MCF 10A (cell line): ENCODE data around the gene NAT8L. TPM values are rescaled to one million over a fixed set of nuclear protein-coding genes. Genes with fewer than 3 reads are reported as not detected.

Experiments
- BruUV-seq: library from RNA; stranded (reverse); fragments of 400-500 nt; replicated peaks from 2 replicates; lab custom pipeline; 2021; lab: Mats Ljungman, UMichigan
- CTCF ChIA-PET: fragments of 300-600 bp; sonication (Branson Sonifier 250); formaldehyde crosslinking; extraction: SDS; loops from one replicate; lab custom pipeline; 2021; ENCODE audit warnings: antibody characterized with exemption, inconsistent platforms; lab: Yijun Ruan, JAX
- POLR2A ChIA-PET: fragments of 300-600, 350-650 bp; sonication (Branson Sonifier 250); formaldehyde crosslinking; extraction: SDS; loops from one replicate; lab custom pipeline; 2020; ENCODE audit warnings: antibody characterized with exemption, inconsistent platforms; lab: Yijun Ruan, JAX
- DNase-seq: peaks from one replicate; pipeline ENCODE4 v3.0.0-alpha.2; 2018; ENCODE audit not compliant: unreplicated experiment
- H3K27ac Mint-ChIP-seq: one replicate; pipeline ENCODE4 v1.8.0; 2022; ENCODE audit warnings: mild to moderate bottlenecking, low read depth, mixed read lengths; ENCODE audit not compliant: unreplicated experiment
- H3K27me3 Mint-ChIP-seq: one replicate; pipeline ENCODE4 v1.8.0; 2022; ENCODE audit warnings: mixed read lengths; ENCODE audit not compliant: insufficient read depth, unreplicated experiment
- H3K36me3 Mint-ChIP-seq: one replicate; pipeline ENCODE4 v1.8.0; 2022; ENCODE audit warnings: mild to moderate bottlenecking, moderate library complexity, mixed read lengths; ENCODE audit not compliant: insufficient read depth, unreplicated experiment
- H3K4me1 Mint-ChIP-seq: one replicate; pipeline ENCODE4 v1.8.0; 2022; ENCODE audit warnings: mixed read lengths; ENCODE audit not compliant: insufficient read depth, unreplicated experiment
- H3K4me3 Mint-ChIP-seq: one replicate; pipeline ENCODE4 v1.8.0; 2022; ENCODE audit warnings: mild to moderate bottlenecking, moderate library complexity, mixed read lengths; ENCODE audit not compliant: unreplicated experiment
- H3K9me3 Mint-ChIP-seq: one replicate; pipeline ENCODE4 v1.8.0; 2022; ENCODE audit warnings: mixed read lengths; ENCODE audit not compliant: unreplicated experiment
- intact Hi-C: fragments of 100-400 bp; cut with micrococcal nuclease; formaldehyde crosslinking; loops from 2 replicates; pipeline ENCODE4 v1.14.1; 2022
- total RNA-seq: library from RNA; stranded (reverse); gene quantifications from 2 replicates; pipeline ENCODE4 v1.2.3, GENCODE V29; 2022
- TF ChIP-seq, protein P1 (sequence below): fragments of 200-600 bp; IDR thresholded peaks from one replicate; pipeline ENCODE4 v1.8.0; 2022; ENCODE audit warnings: antibody characterized with exemption, mild to moderate bottlenecking; ENCODE audit not compliant: unreplicated experiment

Gene NAT8L
- total RNA-seq, 1 experiment from 2014 or later: 0.79 TPM

DNA sequence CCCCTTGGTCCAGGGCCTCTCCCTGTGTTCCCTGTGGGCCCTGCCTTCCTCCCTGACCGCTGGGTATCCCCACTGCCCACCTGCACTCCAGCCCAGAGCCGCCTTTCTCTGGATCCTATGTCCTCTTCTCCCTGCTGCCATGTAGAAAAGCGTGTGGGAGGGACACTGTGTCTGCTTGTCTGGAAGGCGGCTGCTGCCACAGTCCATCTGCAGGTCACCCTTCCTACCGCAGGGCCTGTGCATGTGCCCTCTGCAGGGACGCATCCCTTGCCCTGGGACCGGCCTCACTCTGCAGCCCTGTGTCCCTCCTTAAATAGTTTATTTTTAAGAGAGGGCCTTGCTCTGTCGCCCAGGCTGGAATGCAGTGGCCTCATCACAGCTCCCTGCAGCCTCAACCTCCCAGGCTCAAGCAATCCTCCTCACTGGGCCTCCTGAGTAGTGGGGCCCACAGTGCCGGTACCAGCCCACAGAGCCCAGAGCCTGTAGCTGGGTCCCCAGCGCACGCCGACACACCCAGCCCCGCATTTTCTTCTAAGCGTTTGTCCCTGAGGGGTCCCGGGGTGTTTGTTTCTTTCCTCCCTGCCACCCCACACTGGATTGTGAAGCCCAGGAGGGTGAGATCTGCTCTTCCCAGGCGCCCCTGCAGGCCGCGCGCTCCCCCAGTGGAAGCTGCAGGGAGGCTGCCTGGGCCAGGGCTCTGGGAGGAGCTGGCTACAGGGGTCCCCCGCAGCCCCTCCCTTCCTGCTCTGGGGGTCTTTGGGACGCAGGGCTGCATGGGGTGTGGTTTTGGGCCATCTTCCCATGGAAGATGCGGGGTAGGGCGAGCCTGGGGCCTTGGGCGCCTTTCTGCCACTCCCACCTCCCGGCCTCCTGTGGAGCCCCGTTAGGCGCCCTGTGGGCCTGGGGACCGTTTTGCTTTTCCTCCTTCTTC, 12.8 kb upstream of the NAT8L start:
- ChIA-PET CTCF (no interaction called here), POLR2A (interaction anchor here (0.6 to 1.6 kb wide), 2 partner anchors 10 to 56 kb away, joined by 3 to 5 read pairs; no protein-coding TSS in a partner anchor)
- H3K4me1 Mint-ChIP-seq: peaks cover 13% of the 10 kb centered on the region
- no peak overlapping the region for H3K4me3 Mint-ChIP-seq
- no TSS peak for BruUV-seq
- intact Hi-C loops: no loop called here
- H3K27me3 Mint-ChIP-seq: no peaks in the 10 kb centered on the region
- TF ChIP-seq, protein P1, sequence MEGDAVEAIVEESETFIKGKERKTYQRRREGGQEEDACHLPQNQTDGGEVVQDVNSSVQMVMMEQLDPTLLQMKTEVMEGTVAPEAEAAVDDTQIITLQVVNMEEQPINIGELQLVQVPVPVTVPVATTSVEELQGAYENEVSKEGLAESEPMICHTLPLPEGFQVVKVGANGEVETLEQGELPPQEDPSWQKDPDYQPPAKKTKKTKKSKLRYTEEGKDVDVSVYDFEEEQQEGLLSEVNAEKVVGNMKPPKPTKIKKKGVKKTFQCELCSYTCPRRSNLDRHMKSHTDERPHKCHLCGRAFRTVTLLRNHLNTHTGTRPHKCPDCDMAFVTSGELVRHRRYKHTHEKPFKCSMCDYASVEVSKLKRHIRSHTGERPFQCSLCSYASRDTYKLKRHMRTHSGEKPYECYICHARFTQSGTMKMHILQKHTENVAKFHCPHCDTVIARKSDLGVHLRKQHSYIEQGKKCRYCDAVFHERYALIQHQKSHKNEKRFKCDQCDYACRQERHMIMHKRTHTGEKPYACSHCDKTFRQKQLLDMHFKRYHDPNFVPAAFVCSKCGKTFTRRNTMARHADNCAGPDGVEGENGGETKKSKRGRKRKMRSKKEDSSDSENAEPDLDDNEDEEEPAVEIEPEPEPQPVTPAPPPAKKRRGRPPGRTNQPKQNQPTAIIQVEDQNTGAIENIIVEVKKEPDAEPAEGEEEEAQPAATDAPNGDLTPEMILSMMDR: no peak
- H3K9me3 Mint-ChIP-seq: no peaks in the 10 kb centered on the region
- H3K27ac Mint-ChIP-seq: no peak overlapping the region
- DNase-seq: no peak
- no peaks in the 10 kb centered on the region for H3K36me3 Mint-ChIP-seq

DNA sequence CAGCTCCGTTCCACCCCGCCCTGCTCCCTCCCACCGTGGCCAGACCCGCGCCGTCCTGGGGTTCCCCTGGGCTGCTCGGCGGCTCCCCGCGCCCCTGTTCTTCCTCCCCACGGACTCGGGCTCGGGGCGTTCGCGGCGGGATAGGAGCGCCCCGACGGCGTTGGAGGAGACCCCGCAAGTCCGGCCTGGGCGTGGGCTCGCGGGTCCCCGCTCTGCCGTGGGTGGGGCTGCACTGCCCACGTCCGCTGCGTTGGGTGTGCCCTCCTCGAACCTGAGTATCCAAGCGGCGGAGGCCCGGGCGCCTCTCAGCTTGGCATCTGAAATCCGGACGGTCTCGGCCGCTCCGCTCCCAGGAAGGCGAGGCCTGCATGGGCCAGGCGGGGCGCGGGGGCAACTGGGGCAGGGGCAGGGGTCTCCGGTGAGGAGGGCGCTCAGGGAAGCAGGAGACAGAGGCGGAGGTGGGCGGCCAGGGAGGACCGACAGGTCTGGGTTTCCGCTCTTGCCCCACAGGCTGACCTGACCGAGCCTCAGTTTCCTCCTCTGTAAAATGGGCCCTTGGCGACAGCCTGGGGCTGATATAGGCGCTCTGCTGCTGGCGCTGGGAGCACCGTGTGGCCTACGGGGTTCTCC, 12.0 kb upstream of the NAT8L start:
- H3K27me3 Mint-ChIP-seq: no peaks in the 10 kb centered on the region
- H3K27ac Mint-ChIP-seq: no peak overlapping the region
- ChIA-PET CTCF (no interaction called here), POLR2A (no interaction called here)
- TF ChIP-seq, protein P1: no peak
- intact Hi-C loops: no loop called here
- no peak overlapping the region for H3K4me3 Mint-ChIP-seq
- no TSS peak for BruUV-seq
- peaks cover 13% of the 10 kb centered on the region for H3K4me1 Mint-ChIP-seq
- no peak for DNase-seq
- no peaks in the 10 kb centered on the region for H3K36me3 Mint-ChIP-seq
- H3K9me3 Mint-ChIP-seq: no peaks in the 10 kb centered on the region

DNA sequence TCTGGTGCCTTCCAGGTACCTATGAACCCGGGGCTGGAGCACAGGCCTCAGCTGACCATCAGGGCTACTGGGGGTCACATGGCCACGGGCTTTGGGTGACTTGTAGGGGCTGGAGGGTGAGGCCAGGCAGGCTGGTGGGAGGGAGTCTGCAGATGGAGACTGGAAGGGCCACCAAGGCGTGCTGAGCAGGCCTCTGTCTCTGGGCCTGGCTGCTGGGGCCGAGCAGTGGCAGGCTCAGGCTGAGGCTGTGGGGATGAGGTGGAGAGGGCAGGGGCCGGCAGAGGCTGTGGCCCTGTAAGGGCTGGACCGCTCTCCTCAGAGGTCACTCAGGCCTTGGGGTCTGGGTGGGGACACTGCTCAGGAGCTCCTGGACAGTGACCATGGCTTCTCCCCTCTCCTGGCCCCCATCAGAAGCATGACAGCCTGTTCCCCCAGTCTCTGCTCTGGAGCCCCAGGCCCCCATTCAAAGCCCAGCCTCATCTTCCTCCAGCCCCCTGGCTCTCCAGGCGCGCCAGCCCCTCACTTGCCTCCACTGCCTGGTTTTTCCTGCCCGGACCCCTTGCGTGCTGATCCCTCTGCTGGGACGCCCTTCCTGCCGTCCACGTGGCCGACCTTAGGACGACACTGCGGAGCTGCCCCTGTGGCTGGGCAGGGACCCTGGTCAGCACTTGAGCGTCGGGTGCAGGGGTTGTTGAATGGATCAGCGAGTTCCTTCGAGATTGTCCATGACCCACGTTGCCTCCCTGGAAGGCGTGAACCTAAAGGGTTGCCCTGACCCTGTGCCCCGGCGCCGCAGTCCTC, 11.1 kb upstream of the NAT8L start:
- ChIA-PET CTCF (no interaction called here), POLR2A (no interaction called here)
- DNase-seq: no peak
- H3K36me3 Mint-ChIP-seq: no peaks in the 10 kb centered on the region
- H3K4me3 Mint-ChIP-seq: no peak overlapping the region
- H3K9me3 Mint-ChIP-seq: no peaks in the 10 kb centered on the region
- TF ChIP-seq, protein P1: no peak
- H3K27ac Mint-ChIP-seq: no peak overlapping the region
- no peaks in the 10 kb centered on the region for H3K27me3 Mint-ChIP-seq
- peaks cover 13% of the 10 kb centered on the region for H3K4me1 Mint-ChIP-seq
- BruUV-seq: no TSS peak
- intact Hi-C loops: no loop called here
